ENCODE measurements around the gene LASP1.

GRCh38 chr17:38922538-38923297 lies 52.9 kb downstream of the LASP1 start:
- TF ChIP-seq GATA3 (IDR thresholded peaks at IDR 0.05; ENCODE audit: low read depth, low read length) (no peak), GATA2 (IDR thresholded peaks at IDR 0.05; ENCODE audit: low read depth, low read length) (no peak)
